Measurements from ENCODE around the gene GCC2.
A peak's percentile ranks its signal among the peaks of the same experiment; 100 is the strongest.
"Not testable (repeated sequence)": the region's sequence is repeated elsewhere in the genome, so short reads cannot be mapped to it uniquely, and the experiment has no call there.

Gene GCC2

DNA sequence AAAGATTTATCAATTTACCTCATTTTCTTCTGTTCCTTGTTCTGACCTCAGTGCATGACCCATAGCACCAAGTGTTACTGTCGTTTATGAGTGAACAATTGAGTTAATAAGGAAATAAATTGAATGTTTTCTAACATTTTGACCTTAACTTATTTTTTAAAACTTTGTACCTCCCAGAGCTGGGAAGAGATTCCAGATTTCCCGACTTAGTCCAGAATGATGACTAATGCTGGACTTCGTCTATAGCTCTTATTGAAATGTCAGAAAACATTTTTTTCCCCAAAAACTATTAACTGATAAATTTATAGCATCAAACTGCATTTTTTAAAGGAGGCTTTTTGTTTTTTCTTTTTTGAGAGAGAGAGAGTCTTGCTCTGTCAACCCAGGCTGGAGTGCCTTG lies 63.4 kb downstream of the GCC2 start:
- not testable (repeated sequence) for DNase-seq (ENCODE audit: low read depth in 2 of 2)

DNA sequence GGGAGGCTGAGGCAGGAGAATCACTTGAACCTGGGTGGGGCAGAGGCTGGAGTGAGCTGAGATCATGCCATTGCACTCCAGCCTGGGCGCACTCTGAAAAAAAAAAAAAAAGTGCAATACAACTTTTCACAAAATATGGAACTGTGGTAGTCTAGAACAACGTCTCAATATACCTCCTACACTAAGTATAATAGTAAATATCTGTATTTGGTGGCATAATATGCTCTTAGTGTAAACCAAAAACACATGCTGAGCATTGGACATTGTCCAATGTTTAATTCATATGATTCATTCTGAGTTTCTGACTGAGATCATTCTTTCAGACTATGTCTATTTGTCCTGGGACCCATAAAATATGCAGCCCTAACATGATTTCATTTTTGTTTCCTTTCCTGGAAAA lies 65.5 kb downstream of the GCC2 start:
- not testable (repeated sequence) for DNase-seq (ENCODE audit: low read depth in 2 of 2)

DNA sequence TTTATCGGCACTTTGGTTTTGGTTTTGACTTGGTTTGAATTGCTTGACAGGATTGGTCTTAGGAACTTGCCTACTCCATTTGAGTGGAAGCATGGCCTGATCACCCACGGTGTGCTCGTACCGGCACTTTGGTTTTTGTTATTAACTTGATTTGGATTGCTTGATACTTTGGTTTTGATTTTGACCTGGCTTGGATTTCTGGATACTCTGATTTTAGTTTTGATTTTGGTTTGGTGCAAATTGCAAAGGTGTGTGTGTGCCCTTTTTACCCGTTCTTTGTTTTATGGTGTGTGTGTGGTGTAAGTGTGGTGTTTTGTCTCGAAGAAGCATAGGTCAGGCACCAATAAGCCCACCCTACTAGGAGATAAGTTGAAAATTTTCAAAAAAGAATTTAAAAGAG lies 75.7 kb downstream of the GCC2 start:
- not testable (repeated sequence) for DNase-seq (ENCODE audit: low read depth in 2 of 2)

DNA sequence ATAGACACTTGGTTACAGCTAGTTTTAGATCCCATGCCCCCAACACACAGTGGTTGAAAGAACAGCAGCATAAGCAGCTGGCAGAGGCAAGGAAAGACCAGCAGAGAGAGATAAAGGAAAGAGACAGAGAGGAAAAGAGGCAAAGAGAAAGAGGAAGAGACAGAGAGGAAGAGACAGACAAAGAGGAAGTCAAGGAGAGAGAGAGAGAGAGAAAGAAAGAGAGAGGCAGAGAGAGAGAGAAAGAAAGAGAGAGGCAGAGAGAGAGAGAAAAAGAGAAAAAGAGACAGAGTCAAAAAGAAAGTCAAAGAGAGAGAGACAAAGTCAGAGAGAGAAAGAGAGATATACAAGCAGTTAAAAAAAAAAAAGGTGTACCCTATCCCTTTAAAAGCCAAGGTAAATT lies 76.3 kb downstream of the GCC2 start:
- DNase-seq (ENCODE audit: low read depth in 2 of 2), result not testable (repeated sequence)

DNA sequence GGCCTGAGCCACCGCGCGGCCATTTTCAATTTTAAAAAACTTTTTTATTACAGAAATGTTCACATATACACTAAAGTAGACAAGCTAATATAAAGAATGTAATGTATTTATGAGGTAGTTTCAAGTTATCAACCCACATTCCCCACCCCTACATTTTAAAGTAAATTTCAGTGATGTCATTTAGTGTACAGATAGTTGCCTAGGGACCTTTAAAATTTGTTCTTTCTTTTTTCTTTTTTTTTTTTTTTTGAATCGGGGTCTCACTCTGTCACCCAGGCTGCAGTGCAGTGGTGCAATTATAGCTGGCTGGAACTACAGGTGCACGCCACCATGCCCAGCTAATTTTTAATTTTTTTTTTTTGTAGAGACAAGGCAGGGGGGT lies 82.7 kb downstream of the GCC2 start:
- no peak for DNase-seq (ENCODE audit: low read depth in 2 of 2)

DNA sequence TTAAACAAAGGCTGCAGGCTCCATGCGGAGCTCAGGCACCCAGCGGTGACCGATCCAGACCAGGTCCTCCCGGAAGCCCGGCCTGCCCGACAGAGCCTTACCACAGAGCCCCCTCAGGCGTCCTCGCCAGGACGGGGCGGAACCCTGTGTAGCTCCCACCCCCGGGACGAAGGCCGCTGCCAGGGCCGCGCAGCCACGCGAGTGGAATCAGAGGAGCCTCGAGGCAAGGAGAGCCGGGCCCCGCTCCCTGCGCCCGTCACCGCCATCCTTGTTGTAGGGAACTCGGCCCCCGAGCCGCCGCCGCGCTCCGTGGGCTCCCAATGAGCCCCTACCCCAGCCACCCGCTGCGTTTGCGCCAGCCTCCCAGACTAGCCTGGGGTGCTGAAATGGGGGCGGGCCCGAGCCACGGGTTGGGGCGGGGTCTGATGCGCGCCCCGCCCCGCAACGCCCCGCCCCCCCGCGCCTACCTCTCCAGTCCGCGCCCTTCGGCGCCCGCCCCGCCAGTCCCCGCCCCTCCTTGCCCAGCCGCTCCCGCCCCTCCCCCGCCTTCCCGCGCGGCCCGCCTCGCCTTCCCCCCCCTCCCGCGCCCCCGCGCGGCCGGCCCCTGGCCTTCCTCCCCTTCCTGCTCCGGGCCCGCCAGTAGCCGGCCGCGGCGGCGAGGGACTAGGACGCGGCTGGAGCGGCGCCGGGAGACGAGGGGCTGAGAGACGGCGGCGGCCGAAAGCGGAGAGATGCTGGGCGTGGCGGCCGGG lies 85.0 kb downstream of the GCC2 start, which contains the start of gene LIMS1:
Gene LIMS1, plus strand, starts transcription at position 639 of the 752 bp plus-strand sequence. Its CDS starts 93 bp downstream, at position 732.
- DNase-seq (ENCODE audit: low read depth in 2 of 2), result peak; percentile 68 to 79

DNA sequence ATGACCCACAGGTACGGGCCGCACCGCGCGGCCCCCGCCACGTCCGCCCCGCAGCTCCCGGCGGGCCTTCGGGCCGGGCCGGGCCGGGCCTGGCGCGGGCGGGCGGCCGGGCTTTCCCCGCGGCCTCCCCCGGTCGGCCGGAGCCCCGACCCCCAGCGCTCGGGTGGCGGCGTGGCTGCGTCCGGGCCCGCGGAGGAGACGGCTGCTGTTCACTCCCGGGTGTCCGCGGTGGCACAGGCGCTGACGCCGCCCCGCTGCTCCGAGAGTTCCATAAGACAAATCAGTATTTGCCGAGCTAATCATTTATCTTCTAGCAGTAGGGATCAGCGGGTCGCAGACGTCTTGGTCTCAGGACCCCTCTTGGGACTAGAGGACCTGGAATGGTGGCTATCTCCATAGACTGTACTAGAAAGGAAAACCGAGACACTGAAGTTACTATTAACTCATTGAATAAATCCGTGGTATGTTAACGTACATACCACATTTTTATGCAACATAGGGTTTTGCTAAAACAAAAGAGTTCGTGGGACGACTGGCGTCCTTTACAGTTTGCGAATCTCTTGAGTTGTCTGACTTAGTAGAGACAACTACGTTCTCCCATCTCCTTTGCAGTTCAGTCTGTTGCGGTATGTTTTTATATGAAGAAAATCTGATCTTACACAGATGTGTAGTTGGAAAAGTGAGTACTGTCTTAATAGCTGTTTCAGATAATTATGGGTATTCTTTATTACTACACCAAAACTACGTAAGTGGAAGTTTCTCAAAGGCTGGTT lies 85.8 kb downstream of the GCC2 start:
- DNase-seq (ENCODE audit: low read depth in 2 of 2), result no peak

DNA sequence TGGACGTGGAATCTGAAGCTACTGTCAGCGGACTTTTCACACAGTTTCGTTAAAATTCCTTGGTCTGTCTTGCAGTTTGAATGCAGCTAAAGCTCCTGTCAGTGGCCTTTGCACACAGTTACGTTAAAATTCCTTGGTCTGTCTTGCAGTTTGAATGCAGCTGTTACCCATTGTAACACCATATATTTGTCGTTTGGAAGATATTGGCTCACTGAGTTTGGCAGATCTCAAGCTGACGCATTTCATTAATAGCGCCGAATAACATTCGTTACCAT lies 86.3 kb downstream of the GCC2 start:
- no peak for DNase-seq (ENCODE audit: low read depth in 2 of 2)

DNA sequence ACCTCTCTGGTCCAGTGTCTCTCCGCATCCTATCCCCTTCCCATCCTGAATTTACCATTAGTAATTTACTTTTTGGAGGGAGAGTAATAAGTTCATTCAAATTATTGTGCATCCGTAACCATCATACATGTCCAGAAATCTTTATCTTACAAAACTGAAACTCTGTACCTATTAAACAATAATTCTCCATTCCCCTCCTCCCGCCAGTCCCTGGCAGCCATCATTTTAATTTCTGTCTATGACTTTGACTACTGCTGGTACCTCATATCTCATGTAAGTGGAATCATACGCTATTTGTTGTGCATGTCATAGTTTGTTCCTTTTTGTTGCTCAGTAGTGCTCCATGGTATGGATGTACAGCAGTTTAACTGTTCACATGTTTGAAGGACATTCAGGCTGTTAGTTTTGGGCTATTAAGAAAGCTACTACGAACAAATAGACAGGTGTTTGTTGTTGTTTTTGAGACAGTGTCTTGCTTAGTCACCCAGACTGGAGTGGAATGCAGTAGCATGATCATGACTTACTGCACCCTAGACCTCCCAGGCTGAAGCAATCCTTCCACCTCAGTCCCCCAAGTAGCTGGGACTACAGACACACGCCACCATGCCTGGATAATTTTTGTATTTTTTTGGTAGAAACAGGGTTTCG lies 87.3 kb downstream of the GCC2 start:
- DNase-seq (ENCODE audit: low read depth in 2 of 2), result no peak

DNA sequence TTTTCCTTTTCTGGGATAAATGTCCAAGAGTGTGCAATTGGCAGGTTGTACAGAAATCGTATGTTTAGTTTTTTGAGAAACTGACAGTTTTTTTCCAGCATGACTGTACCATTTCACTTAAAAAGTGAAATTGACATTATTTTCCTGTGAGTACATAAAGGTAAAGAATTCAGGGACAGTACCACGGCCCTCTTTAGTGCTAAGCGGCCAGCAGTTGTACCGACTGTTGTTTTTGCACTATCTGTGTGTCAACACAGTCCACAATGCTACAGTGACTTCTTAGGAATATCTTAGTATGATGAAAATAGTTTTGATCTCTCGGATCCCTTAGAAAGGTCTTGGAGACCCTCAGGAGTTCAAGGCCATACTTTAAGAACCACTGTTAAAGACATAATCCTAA lies 87.9 kb downstream of the GCC2 start:
- DNase-seq (ENCODE audit: low read depth in 2 of 2), result no peak

DNA sequence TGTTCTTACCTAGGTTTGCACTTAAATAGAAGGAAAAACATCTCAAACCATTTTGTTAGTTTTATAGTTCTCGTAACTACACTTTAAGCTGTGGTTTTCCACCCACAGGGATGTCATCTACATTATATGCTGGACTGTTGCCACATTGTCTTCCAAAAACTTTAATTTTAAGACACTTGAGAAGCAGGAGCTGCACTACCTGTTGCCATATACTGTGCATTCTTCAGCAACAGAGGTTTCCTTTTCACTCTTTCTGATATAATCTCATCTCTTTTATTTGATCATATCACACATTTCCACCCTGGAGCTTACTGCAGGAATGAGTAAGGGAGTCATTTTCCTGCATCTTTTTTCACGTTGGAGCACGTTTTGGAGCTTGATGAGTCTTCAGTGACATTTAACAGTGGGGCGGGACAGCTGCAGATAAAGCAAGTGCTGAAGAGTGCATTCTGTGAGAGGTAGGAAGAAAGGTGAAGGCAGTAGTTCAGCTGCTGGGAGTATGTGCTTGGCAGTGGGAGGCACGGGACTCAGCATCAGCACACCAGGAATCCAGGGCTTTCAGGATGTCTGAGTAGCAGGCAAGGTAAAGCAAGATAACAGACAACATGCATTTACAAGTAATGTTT lies 89.1 kb downstream of the GCC2 start:
- DNase-seq (ENCODE audit: low read depth in 2 of 2), result no peak

DNA sequence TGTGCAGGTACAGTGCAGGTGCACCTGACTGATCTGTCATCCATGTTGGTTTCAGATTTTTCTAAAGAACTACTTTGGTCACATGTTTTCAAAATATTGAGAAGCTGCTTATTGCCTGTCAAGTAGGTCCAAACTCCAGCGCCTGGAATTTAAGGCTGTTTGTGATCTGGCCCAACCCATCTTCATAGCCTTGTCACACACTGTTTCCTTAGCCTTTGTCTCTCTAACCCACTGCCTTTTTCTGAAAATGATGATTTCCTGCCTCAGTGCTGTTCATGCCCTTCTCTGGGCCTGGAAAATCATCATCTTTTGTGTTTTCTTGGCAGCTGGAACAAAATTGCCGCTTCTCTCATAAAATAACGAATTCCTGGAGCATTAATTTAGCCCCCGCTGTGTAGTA lies 92.4 kb downstream of the GCC2 start:
- DNase-seq (ENCODE audit: low read depth in 2 of 2), result no peak

DNA sequence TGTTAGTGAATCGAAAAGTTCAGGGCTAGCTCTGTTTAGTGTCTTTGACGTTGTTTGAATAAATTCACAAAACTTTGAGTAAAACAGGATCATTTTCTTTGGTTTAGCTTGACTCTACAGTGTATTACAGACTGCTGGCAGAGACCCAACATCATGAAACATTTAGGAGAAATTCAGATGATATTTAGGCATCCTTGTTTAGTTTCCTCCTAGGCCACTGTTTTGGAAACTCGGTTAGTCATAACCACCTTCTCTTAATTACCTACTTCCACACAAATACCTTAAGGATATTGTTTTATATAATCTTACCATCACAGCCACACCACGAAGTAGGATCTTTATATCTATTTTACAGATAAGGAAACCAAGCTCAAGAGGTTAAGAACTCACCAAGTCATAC lies 93.1 kb downstream of the GCC2 start:
- peak; percentile 51 to 59 for DNase-seq (ENCODE audit: low read depth in 2 of 2)

DNA sequence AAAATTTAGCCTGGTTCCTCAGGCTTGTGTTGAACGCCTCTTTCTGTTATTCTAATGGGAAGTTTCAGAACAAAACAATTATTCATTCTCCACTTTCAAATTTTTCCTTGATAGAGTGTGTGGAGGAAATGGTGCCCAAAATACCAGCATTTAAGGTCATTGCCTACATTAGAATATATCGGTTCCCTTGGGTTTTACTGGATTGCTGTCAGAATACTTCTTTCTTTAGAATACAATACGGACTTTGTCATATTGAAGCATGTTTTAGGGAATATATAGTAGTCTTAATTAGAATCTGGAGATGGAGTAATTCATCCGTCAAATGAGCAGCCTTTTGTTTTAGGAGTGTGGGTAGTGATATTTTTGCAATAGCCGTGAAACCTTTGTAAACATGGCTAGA lies 98.6 kb downstream of the GCC2 start:
- DNase-seq (ENCODE audit: low read depth in 2 of 2), result no peak

DNA sequence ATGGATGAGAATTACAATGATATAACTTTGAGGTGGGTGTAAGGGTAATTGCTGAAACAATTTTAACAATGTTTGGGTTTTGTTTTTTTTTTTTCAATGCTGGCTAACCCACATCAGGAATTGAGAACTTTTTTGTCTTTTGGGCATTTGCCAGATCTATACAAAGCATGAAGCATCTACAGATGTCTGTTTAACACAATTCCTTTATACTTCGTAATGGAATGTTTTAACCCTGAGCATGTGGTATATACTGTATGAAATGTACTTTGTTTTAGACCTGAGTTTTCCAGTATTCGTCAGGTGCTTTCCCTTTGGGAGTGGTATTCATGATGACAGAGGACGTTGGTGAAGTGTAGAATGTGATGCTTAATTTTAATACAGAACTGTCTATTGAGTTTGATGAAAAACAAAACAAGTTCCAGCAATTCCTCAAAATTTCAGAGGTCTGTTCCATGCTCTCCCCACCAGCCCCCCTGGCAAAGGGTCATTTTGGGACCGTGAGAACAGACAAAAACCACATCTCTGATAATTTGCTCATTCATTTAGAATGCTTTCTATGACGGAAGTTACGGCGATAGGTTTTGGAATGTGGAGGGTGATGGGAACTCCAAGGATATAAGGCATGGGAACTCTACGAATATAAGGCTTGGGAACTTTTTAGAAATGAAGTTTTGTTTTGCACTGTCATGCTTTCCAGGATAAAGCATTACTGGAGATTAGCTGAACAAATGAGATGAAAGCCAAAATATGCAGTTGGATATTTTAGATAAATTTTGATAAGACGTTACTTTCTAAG lies 99.4 kb downstream of the GCC2 start:
- peak; percentile 71 to 72 for DNase-seq (ENCODE audit: low read depth in 2 of 2)

DNA sequence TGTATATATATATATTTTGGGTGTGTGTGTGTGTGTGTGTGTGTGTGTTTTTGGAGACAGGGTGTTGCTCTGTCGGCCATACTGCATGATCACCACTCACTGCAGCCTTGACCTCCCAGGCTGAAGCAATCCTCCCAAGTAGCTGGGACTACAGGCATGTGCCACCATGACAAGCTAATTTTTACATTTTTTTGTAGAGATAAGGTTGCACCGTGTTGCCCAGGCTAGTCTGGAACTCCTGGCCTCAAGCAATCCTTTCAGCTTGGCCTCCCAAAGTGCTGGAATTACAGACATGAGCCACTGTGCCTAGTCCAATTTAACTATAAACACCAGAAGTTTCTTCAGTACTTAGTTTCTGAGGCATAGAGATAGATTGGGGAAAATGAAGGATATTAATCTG lies 103.6 kb downstream of the GCC2 start:
- no peak for DNase-seq (ENCODE audit: low read depth in 2 of 2)

DNA sequence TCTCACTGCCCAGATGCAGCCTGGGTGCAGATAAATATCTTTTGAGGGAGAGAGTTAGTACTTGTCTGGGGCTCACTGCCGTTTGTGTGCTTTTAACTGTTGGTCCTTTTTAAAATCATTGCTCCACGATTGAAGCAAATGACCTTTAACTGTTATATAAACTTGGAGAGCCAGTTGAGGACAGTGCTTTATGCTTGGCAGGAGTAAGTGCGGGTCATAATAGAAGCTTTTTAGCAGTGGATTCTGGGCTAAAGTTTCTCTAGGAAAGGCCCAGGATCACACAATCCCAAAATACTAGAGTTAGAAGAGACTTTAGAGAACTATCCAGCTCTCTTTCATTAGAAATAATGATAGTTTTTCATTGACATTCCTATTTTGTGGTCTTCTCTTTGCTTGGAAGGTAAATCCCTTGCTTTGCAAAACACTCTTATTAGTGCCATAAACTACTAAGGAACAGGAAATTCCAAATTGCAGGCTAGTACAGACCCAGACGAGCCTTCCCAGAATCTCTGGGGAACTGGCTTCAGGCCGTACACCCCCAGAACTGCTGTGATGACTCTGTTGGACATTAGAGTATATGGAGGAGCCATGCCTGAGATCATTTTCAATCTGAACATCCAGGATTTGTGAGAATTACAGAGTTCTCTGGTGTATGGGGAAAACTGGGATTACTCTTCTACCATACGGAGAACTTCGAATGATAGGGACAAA lies 104.4 kb downstream of the GCC2 start:
- DNase-seq (ENCODE audit: low read depth in 2 of 2), result no peak

DNA sequence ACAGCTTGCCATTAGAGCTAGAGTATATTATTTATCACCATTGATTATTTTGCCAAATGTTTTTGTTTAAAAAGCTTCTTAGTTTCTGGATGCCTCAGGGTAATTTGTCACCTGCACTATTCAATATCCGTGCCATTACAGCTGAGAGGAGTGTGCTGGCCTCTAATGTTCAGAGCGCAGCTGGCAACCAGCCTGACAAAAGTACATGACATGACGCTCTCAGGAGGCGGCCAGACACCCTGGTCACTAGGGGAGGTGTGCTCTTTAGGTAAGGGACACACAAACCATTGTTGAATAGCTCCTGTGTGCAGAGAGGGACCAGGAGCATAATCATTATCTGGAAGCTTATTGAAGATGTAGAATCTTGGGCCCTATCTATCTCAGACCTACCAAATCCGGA lies 105.5 kb downstream of the GCC2 start:
- no peak for DNase-seq (ENCODE audit: low read depth in 2 of 2)

DNA sequence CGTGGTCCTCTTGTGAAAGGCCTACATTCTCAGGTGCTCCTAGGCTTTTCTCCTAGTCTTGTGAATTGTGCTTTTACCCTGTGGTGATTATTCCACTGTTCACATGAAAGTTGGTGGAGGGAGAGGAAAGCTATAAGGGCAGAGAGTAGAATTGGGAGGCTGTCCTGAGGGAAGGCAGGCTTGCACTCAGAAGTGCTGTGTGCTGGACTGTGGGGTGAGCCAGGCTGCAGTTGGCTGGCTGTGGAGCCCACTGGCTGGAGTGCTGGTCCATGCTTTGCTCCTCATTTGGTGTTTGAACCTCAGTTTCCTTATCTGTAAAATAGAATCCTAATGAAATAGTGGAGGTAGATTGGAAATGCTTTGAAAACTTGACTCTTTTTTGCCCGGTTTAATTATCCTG lies 106.6 kb downstream of the GCC2 start:
- DNase-seq (ENCODE audit: low read depth in 2 of 2), result no peak

DNA sequence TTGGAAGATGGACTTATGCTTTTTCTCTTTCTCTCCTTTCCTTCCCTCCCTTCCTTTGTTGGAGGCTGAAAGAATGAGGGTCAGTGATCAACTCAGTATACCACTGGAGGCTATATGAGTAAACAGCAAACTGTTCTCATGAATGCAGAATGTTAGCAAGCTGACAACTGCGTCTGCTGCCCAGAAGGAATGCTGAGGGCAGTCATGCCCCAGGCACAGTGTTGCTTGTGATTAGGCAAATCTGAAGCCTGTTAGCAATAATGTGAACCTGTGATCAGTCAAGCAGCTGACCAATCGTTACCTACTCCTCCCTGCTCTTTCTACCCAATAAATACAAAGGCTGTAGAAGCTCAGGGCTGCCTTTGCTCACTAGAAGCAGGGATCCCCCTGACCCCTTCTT lies 107.6 kb downstream of the GCC2 start:
- not testable (repeated sequence) for DNase-seq (ENCODE audit: low read depth in 2 of 2)
